ENCODE measurements around the gene NPRL2. TPM values are rescaled to one million over a fixed set of nuclear protein-coding genes. Genes with fewer than 3 reads are reported as not detected.

The NPRL2 gene
- total RNA-seq, 1 experiment from 2014 or later = 20.6 TPM

- Mint-ChIP-seq H3K36me3 (no peaks in the 10 kb centered on the region), H3K4me3 (no peak overlapping the region), H3K27me3 (ENCODE audit: low read depth) (no peaks in the 10 kb centered on the region; the same call in 1 of the 2 replicates), H3K27ac (no peak overlapping the region), H3K9me3 (no peaks in the 10 kb centered on the region), H3K4me1 (peaks cover 28% of the 10 kb centered on the region)
- DNase-seq (ENCODE audit: low spot score) (no peak), ATAC-seq (no peak)
- TF ChIP-seq EMX1 (CRISPR knock-in tag; IDR thresholded peaks at IDR 0.05) = no peak
- TF ChIP-seq ATF6 (CRISPR knock-in tag; IDR thresholded peaks at IDR 0.05) = no peak
- TF ChIP-seq JAZF1 (CRISPR knock-in tag; IDR thresholded peaks at IDR 0.05) = no peak
- TF ChIP-seq ESRRA (CRISPR knock-in tag; IDR thresholded peaks at IDR 0.05; ENCODE audit: borderline replicate concordance) = no peak
- no peak for TF ChIP-seq E2F1 (CRISPR knock-in tag; IDR thresholded peaks at IDR 0.05)
- TF ChIP-seq JUN (CRISPR knock-in tag; IDR thresholded peaks at IDR 0.05) = no peak
- POLR2A ChIA-PET = no interaction called here
- CTCF ChIA-PET = interaction anchor here (0.5 to 2.7 kb wide), 8 partner anchors 9 to 175 kb away, joined by 3 to 15 read pairs (median 4); no protein-coding TSS in a partner anchor
Measured at GRCh38 chr3:50374363-50375257, 24.0 kb upstream of the NPRL2 start.

GRCh38 chr3:50373146-50374051 lies 22.8 kb upstream of the NPRL2 start:
- Mint-ChIP-seq H3K27ac (no peak overlapping the region), H3K4me1 (peaks cover 30% of the 10 kb centered on the region), H3K4me3 (no peak overlapping the region; the same call in 1 of the 2 replicates), H3K36me3 (no peaks in the 10 kb centered on the region), H3K9me3 (no peaks in the 10 kb centered on the region), H3K27me3 (ENCODE audit: low read depth) (no peaks in the 10 kb centered on the region; the same call in 1 of the 2 replicates)
- TF ChIP-seq ZNF671 (CRISPR knock-in tag; IDR thresholded peaks at IDR 0.05) (no peak), ZNF121 (CRISPR knock-in tag; IDR thresholded peaks at IDR 0.05) (no peak), ZNF138 (CRISPR knock-in tag; conservative IDR thresholded peaks at IDR 0.05) (no peak)
- ATAC-seq (no peak; the same call in 1 of the 2 replicates), DNase-seq (ENCODE audit: low spot score) (peak; percentile 31)
- POLR2A ChIA-PET = no interaction called here
- CTCF ChIA-PET = interaction anchor here (1.5 to 2.7 kb wide), 2 partner anchors 8 to 169 kb away, joined by 5 to 15 read pairs; no protein-coding TSS in a partner anchor

GRCh38 chr3:50372349-50372748 lies 21.8 kb upstream of the NPRL2 start:
- DNase-seq (ENCODE audit: low spot score) = no peak
- H3K36me3 Mint-ChIP-seq = no peaks in the 10 kb centered on the region
- no peaks in the 10 kb centered on the region; the same call in 1 of the 2 replicates for H3K27me3 Mint-ChIP-seq (ENCODE audit: low read depth)
- ATAC-seq = no peak
- no peak overlapping the region for H3K27ac Mint-ChIP-seq
- H3K9me3 Mint-ChIP-seq = no peaks in the 10 kb centered on the region
- no peak overlapping the region for H3K4me3 Mint-ChIP-seq
- peaks cover 28% of the 10 kb centered on the region for H3K4me1 Mint-ChIP-seq
- ChIA-PET CTCF (interaction anchor here (0.6 to 0.7 kb wide), 2 partner anchors 143 to 177 kb away, joined by 3 to 4 read pairs; no protein-coding TSS in a partner anchor), POLR2A (no interaction called here)
- TF ChIP-seq ELF4 (CRISPR knock-in tag; IDR thresholded peaks at IDR 0.05; ENCODE audit: low read depth) = no peak
- TF ChIP-seq NR1H2 (CRISPR knock-in tag; IDR thresholded peaks at IDR 0.05) = no peak
- no peak for TF ChIP-seq RELA (CRISPR knock-in tag; IDR thresholded peaks at IDR 0.05; ENCODE audit: borderline replicate concordance)
- TF ChIP-seq PREB (CRISPR knock-in tag; IDR thresholded peaks at IDR 0.05; ENCODE audit: borderline replicate concordance) = no peak
- no peak for TF ChIP-seq ARID4B (CRISPR knock-in tag; IDR thresholded peaks at IDR 0.05; ENCODE audit: borderline replicate concordance)
- no peak for TF ChIP-seq ZNF425 (CRISPR knock-in tag; conservative IDR thresholded peaks at IDR 0.05)
- TF ChIP-seq E2F1 (CRISPR knock-in tag; IDR thresholded peaks at IDR 0.05) = no peak
- TF ChIP-seq ZNF416 (CRISPR knock-in tag; IDR thresholded peaks at IDR 0.05) = no peak

Measured in WTC11 (cell line).